SU-DHL-6 (cell line): Measurements from ENCODE around the gene CLSTN2.

Experiments used
- EZH2phosphoT487 ChIP-seq: fragments of 200-600 bp; sonication (generic), shearing (Covaris generic); conservative IDR thresholded peaks from 2 replicates; pipeline ENCODE4 v1.6.1; 2018; ENCODE audit warnings: mild to moderate bottlenecking, antibody characterized with exemption, low read length, moderate library complexity, mixed read lengths
- TF ChIP-seq, protein P1 (sequence below): fragments of 200-600 bp; sonication (generic); IDR thresholded peaks from one replicate; pipeline ENCODE4 v1.5.1; 2017; ENCODE audit warnings: antibody characterized with exemption, mild to moderate bottlenecking, low read length, moderate library complexity; ENCODE audit not compliant: insufficient read depth, poor library complexity, severe bottlenecking

DNA sequence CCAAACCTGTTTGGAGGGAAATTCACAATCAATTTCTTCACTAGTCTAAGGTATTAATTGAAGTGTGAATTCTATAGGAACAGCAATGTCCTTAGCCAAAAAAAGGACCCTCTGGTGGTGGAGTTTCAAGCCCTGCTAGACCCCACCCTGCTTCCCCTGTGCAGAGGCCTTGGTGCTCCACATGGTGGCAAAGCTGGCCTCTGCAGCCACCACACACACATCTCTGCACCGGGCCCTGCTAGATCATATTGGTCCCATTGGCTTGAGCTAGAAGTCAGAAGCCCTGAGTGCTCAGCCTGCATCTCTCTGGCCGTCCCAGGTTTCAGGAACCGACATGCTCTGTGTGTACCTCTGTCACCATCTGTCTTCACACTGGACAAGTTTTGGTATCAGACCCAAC lies 522.0 kb downstream of the CLSTN2 start:
- TF ChIP-seq, protein P1, sequence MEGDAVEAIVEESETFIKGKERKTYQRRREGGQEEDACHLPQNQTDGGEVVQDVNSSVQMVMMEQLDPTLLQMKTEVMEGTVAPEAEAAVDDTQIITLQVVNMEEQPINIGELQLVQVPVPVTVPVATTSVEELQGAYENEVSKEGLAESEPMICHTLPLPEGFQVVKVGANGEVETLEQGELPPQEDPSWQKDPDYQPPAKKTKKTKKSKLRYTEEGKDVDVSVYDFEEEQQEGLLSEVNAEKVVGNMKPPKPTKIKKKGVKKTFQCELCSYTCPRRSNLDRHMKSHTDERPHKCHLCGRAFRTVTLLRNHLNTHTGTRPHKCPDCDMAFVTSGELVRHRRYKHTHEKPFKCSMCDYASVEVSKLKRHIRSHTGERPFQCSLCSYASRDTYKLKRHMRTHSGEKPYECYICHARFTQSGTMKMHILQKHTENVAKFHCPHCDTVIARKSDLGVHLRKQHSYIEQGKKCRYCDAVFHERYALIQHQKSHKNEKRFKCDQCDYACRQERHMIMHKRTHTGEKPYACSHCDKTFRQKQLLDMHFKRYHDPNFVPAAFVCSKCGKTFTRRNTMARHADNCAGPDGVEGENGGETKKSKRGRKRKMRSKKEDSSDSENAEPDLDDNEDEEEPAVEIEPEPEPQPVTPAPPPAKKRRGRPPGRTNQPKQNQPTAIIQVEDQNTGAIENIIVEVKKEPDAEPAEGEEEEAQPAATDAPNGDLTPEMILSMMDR: no peak
- TF ChIP-seq EZH2phosphoT487: no peak
